AG04449 (cell line): Measurements from ENCODE around the gene MAP3K4.

ENCODE experiments used
- CTCF ChIA-PET: fragments of 350-600 bp; formaldehyde crosslinking; extraction: SDS; loops from one replicate; lab custom pipeline; 2021; ENCODE audit warnings: antibody characterized with exemption; lab: Yijun Ruan, JAX
- POLR2A ChIA-PET: fragments of 400-600, 350-600 bp; formaldehyde crosslinking; extraction: SDS; loops from one replicate; lab custom pipeline; 2020; ENCODE audit warnings: antibody characterized with exemption, inconsistent platforms; lab: Yijun Ruan, JAX
- DNase-seq: peaks from one replicate; pipeline ENCODE4 v3.0.0-alpha.2; 2010; ENCODE audit warnings: low read depth, low spot score
- H3K4me3 ChIP-seq: 2 replicates; pipeline ENCODE4 v1.5.1; 2011; ENCODE audit warnings: low read depth, mild to moderate bottlenecking, control low read depth, low read length
- CTCF ChIP-seq: IDR thresholded peaks from one replicate; pipeline ENCODE4 v1.5.1; 2011; ENCODE audit warnings: mild to moderate bottlenecking, moderate library complexity, low read length, control low read depth, inconsistent platforms; ENCODE audit not compliant: insufficient read depth; ENCODE audit errors: missing control alignments

The MAP3K4 gene

GRCh38 chr6:161105408-161105807, 113.8 kb downstream of the MAP3K4 start:
- ChIA-PET POLR2A (no interaction called here), CTCF (interaction anchor here (0.7 to 2.8 kb wide), 4 partner anchors 175 to 269 kb away, joined by 3 to 13 read pairs (median 6); no protein-coding TSS in a partner anchor)
- H3K4me3 ChIP-seq, result no peak overlapping the region
- no peak for TF ChIP-seq CTCF
- no peak for DNase-seq

- H3K4me3 ChIP-seq, result no peak overlapping the region
- DNase-seq, result no peak
- CTCF ChIA-PET, result interaction anchor here (1.0 to 2.9 kb wide), 4 partner anchors 20 to 265 kb away, joined by 3 to 15 read pairs (median 7); no protein-coding TSS in a partner anchor
- POLR2A ChIA-PET, result no interaction called here
- TF ChIP-seq CTCF, result no peak
Observed at GRCh38 chr6:161107779-161108730, 116.5 kb downstream of the MAP3K4 start.

- POLR2A ChIA-PET, result no interaction called here
- no peak overlapping the region for H3K4me3 ChIP-seq
- CTCF ChIA-PET, result interaction anchor here (2.9 kb wide), 1 partner anchor 262 kb away, joined by 15 read pairs; no protein-coding TSS in a partner anchor
- no peak for TF ChIP-seq CTCF
- no peak for DNase-seq
Observed at GRCh38 chr6:161108916-161109315, 117.3 kb downstream of the MAP3K4 start.

GRCh38 chr6:161109366-161109765, 117.8 kb downstream of the MAP3K4 start:
- ChIA-PET CTCF (interaction anchor here (2.9 kb wide), 1 partner anchor 261 kb away, joined by 15 read pairs; no protein-coding TSS in a partner anchor), POLR2A (no interaction called here)
- no peak for DNase-seq
- TF ChIP-seq CTCF, result no peak
- H3K4me3 ChIP-seq, result no peak overlapping the region

GRCh38 chr6:161110028-161110779, 118.6 kb downstream of the MAP3K4 start:
- ChIA-PET POLR2A (no interaction called here), CTCF (interaction anchor here (2.9 kb wide), 1 partner anchor 261 kb away, joined by 15 read pairs; no protein-coding TSS in a partner anchor)
- TF ChIP-seq CTCF, result no peak
- H3K4me3 ChIP-seq, result no peak overlapping the region
- no peak for DNase-seq

GRCh38 chr6:161111261-161111660, 119.7 kb downstream of the MAP3K4 start:
- TF ChIP-seq CTCF, result no peak

More at GRCh38 chr6:161111261-161111660, 119.7 kb downstream of the MAP3K4 start:
- no peak overlapping the region for H3K4me3 ChIP-seq
- POLR2A ChIA-PET, result no interaction called here
- no peak for DNase-seq
- CTCF ChIA-PET, result interaction anchor here (0.9 kb wide), 1 partner anchor 259 kb away, joined by 4 read pairs; no protein-coding TSS in a partner anchor
